Lower lobe of right lung (tissue), 2 donors: ENCODE results near the gene FASTK. TPM values are rescaled to one million over a fixed set of nuclear protein-coding genes. Genes with fewer than 3 reads are reported as not detected.

ENCODE experiments used
- ATAC-seq, 2 donors: fragments of 200-7000 bp; cut with Tn5 transposase; one replicate each; pipeline ENCODE4 v1.9.1; 2020 to 2022; ENCODE audit warnings: mild to moderate bottlenecking in 2 of 2, moderate library complexity in 2 of 2
- DNase-seq: peaks from one replicate; pipeline ENCODE4 v3.0.0-alpha.2; 2020
- H3K27ac ChIP-seq: fragments of 200-600 bp; one replicate; pipeline ENCODE4 v1.8.0; 2022
- H3K27me3 ChIP-seq: fragments of 200-600 bp; one replicate; pipeline ENCODE4 v1.8.0; 2022; ENCODE audit warnings: low read depth
- H3K36me3 ChIP-seq: fragments of 200-600 bp; one replicate; pipeline ENCODE4 v1.8.0; 2022; ENCODE audit warnings: mild to moderate bottlenecking
- H3K4me1 ChIP-seq: fragments of 200-600 bp; one replicate; pipeline ENCODE4 v1.8.0; 2022
- H3K4me3 ChIP-seq: fragments of 200-600 bp; one replicate; pipeline ENCODE4 v1.8.0; 2022; ENCODE audit warnings: mild to moderate bottlenecking
- H3K9me3 ChIP-seq: fragments of 200-600 bp; one replicate; pipeline ENCODE4 v1.8.0; 2022
- intact Hi-C: fragments of 100-400 bp; cut with DNase I; formaldehyde crosslinking; loops from one replicate; pipeline ENCODE4 v1.11.0; 2022
- total RNA-seq: library from RNA; stranded (reverse); fragmentation: NEBNext Ultra II Directional; extraction: Animal tissue kit (Norgen Biotek cat#: 25700); gene quantifications from one replicate; pipeline ENCODE4 v1.2.1, GENCODE V29; 2021
- TF ChIP-seq, protein P1 (sequence below): fragments of 200-600 bp; IDR thresholded peaks from one replicate; pipeline ENCODE4 v1.8.0; 2022; ENCODE audit warnings: antibody characterized with exemption, mild to moderate bottlenecking
- donor health status: DM: no; HTN: yes; CAD: no; lungs with severe emphysema.

The FASTK gene
- total RNA-seq, 1 donor from 2014 or later = 54.4 TPM

DNA sequence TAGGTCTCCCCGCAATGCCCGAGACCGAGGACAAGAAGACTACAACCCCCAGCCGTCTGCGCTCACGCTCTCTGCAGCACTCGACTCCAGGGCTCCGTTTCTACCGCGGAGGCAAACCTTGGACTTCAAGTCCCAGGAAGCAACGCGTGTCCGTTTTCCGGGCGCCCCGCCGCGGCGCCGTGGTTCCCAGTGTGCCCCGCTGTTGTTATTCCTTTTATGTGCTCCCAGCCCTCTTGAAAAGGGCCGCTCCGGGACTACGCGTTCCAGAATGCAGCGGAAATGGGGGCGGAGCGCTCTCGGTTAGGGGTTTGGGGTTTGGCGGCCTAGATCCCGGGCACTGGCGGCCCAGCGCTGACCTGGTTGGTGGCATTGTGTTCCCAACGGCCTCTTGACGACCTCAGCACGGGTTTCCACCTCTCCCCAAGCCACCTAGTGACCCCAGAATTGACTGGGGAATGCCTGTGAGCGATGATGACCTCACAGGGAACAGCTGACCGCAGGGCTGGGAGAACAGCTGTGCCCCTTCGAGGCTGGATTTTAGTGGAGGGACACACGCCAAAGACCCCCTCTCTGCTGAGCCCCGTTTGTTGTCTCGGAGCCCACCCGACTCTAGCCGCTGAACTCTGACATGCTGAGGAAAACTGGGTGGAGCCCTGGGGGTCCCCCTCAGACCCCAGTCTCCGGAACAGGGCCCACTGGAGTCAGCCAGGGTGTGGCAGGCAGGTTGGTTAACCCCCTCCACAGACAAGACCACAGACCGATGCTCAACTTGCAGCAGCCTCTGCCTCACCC lies 22.4 kb downstream of the FASTK start:
- Histone ChIP-seq H3K4me3 (peak overlapping the region; percentile 72), H3K36me3 (peaks cover 10% of the 10 kb centered on the region), H3K27me3 (no peaks in the 10 kb centered on the region), H3K4me1 (peaks cover 48% of the 10 kb centered on the region), H3K9me3 (no peaks in the 10 kb centered on the region), H3K27ac (peak overlapping the region; percentile 97)
- DNase-seq (peak; percentile 99), ATAC-seq (peak; percentile 88 to 92)
- TF ChIP-seq, protein P1, sequence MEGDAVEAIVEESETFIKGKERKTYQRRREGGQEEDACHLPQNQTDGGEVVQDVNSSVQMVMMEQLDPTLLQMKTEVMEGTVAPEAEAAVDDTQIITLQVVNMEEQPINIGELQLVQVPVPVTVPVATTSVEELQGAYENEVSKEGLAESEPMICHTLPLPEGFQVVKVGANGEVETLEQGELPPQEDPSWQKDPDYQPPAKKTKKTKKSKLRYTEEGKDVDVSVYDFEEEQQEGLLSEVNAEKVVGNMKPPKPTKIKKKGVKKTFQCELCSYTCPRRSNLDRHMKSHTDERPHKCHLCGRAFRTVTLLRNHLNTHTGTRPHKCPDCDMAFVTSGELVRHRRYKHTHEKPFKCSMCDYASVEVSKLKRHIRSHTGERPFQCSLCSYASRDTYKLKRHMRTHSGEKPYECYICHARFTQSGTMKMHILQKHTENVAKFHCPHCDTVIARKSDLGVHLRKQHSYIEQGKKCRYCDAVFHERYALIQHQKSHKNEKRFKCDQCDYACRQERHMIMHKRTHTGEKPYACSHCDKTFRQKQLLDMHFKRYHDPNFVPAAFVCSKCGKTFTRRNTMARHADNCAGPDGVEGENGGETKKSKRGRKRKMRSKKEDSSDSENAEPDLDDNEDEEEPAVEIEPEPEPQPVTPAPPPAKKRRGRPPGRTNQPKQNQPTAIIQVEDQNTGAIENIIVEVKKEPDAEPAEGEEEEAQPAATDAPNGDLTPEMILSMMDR = no peak
- intact Hi-C loops = no loop called here

DNA sequence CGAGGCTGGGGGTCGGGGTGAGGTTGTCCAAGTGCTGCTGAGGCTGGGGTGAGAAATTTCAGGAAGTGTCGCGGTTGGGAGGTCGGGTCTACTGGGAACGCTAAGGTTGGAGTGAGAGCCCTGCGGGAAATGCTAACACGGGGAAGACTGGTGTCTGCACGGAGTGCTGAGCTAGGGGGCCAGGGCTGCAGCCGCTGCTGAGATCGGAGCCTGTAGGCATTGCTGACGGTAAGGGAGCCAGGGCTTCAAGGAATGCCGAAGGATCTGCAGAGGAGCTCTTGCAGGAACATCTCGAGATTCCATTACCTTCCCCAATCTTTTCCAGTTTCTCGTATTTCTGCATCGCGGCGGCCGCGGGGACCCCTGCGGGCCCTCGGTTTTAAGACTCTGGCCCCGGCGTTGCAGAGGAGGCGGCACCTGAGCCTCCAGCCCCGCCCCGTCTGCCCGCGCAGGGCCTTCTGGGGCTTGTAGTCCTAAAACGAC lies 23.1 kb downstream of the FASTK start, which contains the start of gene CDK5:
TSS of gene CDK5 (minus strand) at position 392 of the 483 bp plus-strand sequence. CDS start at position 343, 49 bp downstream.
- Histone ChIP-seq H3K36me3 (peaks cover 9% of the 10 kb centered on the region), H3K27me3 (no peaks in the 10 kb centered on the region), H3K4me1 (peaks cover 48% of the 10 kb centered on the region), H3K4me3 (peak within 1 kb of the TSS; percentile 72), H3K27ac (peak within 1 kb of the TSS; percentile 97), H3K9me3 (no peaks in the 10 kb centered on the region)
- ATAC-seq = no peak
- TF ChIP-seq, protein P1 = no peak
- intact Hi-C loops = no loop called here
- DNase-seq = peak; percentile 66

DNA sequence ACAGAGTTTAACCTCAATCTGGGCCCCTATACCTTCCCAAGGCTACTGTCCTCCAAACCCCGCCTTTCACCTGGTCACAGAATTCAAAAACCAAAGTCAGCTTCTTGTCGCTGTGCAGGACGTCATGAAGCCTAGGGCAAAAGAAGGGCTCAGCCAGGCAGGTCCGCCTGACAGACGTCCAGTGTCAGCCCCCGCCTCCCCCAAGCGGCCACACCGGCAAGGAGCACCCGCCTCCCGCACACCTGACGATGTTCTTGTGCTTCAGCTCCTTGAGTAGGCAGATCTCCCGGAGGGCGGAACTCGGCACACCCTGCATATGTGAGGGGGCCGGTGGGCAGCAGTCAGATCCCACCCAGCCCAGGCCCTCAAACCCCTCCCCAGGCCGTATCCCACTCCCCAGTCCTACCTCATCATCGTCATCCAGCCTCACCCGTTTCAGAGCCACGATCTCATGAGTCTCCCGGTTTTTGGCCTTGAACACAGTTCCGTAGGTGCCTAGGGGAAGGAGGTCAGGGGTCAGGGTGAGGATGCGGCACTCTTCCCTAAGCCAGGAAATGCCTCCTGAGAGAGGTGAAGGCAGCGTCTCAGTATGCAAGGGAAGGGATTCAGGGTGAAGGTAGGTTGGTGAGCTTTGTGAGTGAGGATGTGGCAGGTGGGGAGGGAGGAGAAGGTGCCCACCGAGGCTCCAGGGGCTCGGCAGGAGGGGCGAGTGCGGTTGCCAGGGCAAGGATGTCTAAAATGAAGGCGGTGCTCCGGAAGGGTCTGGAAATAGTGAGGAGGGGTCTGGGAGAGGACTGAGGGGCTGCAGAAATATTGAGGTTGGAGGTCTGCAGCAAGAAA lies 23.7 kb downstream of the FASTK start:
- Histone ChIP-seq H3K4me1 (peaks cover 41% of the 10 kb centered on the region), H3K27ac (no peak overlapping the region), H3K36me3 (peaks cover 2% of the 10 kb centered on the region), H3K4me3 (peak overlapping the region; percentile 72), H3K27me3 (peaks cover 2% of the 10 kb centered on the region), H3K9me3 (no peaks in the 10 kb centered on the region)
- intact Hi-C loops = no loop called here
- TF ChIP-seq, protein P1 = no peak
- DNase-seq = no peak
- ATAC-seq = no peak

DNA sequence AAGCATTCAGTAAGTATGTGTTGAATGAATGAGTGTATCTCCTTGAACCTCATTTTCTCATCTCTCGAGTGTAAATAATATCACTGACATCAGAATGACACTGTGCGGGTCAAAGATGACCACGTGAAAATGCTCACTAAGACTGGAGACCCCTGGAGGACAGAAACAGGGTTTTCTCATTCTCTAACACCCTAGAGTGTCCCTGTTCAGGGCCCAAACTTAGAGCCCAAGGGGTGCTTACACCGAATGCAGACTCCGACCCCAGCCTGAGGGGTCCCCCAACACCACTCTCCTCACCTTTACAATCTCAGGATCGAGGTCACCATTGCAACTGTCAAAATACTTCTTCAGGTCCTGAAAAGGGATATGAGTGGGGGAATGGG lies 24.3 kb downstream of the FASTK start:
- TF ChIP-seq, protein P1 = no peak
- DNase-seq = no peak
- Histone ChIP-seq H3K27me3 (peaks cover 5% of the 10 kb centered on the region), H3K27ac (no peak overlapping the region), H3K4me1 (peaks cover 36% of the 10 kb centered on the region), H3K4me3 (no peak overlapping the region), H3K36me3 (no peaks in the 10 kb centered on the region), H3K9me3 (no peaks in the 10 kb centered on the region)
- no peak for ATAC-seq
- intact Hi-C loops = no loop called here

DNA sequence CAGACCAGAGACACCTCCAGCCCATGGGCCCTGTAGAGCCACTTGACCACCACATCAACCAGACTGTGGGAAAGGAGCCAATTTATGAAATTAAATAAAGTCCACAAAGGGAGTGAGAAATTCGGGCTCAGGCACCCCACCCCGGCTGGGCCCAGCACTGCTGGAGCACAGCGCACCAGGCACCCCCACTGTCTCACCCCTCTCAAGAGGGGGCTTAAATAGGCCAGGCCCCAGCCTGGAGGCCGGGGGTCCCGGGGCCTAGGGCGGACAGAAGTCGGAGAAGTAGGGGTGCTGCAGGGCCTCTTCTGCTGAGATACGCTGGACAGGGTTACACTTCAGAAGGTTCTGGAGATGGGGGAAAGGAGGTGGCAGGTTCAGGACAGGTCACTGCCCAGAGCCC lies 26.9 kb downstream of the FASTK start:
- Histone ChIP-seq H3K4me3 (no peak overlapping the region), H3K27me3 (peaks cover 14% of the 10 kb centered on the region), H3K4me1 (peaks cover 26% of the 10 kb centered on the region), H3K9me3 (no peaks in the 10 kb centered on the region), H3K36me3 (no peaks in the 10 kb centered on the region), H3K27ac (no peak overlapping the region)
- intact Hi-C loops = no loop called here
- ATAC-seq (no peak), DNase-seq (no peak)
- TF ChIP-seq, protein P1 = no peak
